HFFc6 (cell line): ENCODE measurements around the gene ACAN. TPM values are rescaled to one million over a fixed set of nuclear protein-coding genes. Genes with fewer than 3 reads are reported as not detected.

Experiments
- DNase-seq: peaks from one replicate; pipeline ENCODE4 v3.0.0-alpha.2; 2018
- H3K27ac Mint-ChIP-seq: 2 replicates; pipeline ENCODE4 v1.8.0; 2020; ENCODE audit warnings: mild to moderate bottlenecking, mixed read lengths
- H3K27me3 Mint-ChIP-seq: 2 replicates; pipeline ENCODE4 v1.8.0; 2021; ENCODE audit warnings: mild to moderate bottlenecking, moderate library complexity, mixed read lengths; ENCODE audit not compliant: insufficient read depth
- H3K36me3 Mint-ChIP-seq: 2 replicates; pipeline ENCODE4 v1.8.0; 2021; ENCODE audit warnings: low read depth, mixed read lengths
- H3K4me1 Mint-ChIP-seq: 2 replicates; pipeline ENCODE4 v1.8.0; 2020; ENCODE audit warnings: low read depth, mixed read lengths
- H3K4me3 Mint-ChIP-seq: 2 replicates; pipeline ENCODE4 v1.8.0; 2020; ENCODE audit warnings: mild to moderate bottlenecking, moderate library complexity, mixed read lengths
- H3K9me3 Mint-ChIP-seq: 2 replicates; pipeline ENCODE4 v1.8.0; 2020; ENCODE audit warnings: mild to moderate bottlenecking, mixed read lengths
- total RNA-seq, 6 experiments: library from RNA; stranded (reverse); fragmentation: NEBNext Ultra II Directional; extraction: Animal tissue kit (Norgen Biotek cat#: 25700); gene quantifications; 2 replicates in 1 of 6; 3 replicates in 5 of 6; pipeline ENCODE4 v1.2.3, GENCODE V29; 2021
- TF ChIP-seq, protein P1 (sequence below): fragments of 200-600 bp; sonication (generic); IDR thresholded peaks from 2 replicates; pipeline ENCODE4 v1.5.0; 2021; ENCODE audit warnings: antibody characterized with exemption, mild to moderate bottlenecking

The ACAN gene
- total RNA-seq, 6 experiments from 2014 or later, result 0.02 to 0.14 (median 0.10) TPM; not detected in 3

DNA sequence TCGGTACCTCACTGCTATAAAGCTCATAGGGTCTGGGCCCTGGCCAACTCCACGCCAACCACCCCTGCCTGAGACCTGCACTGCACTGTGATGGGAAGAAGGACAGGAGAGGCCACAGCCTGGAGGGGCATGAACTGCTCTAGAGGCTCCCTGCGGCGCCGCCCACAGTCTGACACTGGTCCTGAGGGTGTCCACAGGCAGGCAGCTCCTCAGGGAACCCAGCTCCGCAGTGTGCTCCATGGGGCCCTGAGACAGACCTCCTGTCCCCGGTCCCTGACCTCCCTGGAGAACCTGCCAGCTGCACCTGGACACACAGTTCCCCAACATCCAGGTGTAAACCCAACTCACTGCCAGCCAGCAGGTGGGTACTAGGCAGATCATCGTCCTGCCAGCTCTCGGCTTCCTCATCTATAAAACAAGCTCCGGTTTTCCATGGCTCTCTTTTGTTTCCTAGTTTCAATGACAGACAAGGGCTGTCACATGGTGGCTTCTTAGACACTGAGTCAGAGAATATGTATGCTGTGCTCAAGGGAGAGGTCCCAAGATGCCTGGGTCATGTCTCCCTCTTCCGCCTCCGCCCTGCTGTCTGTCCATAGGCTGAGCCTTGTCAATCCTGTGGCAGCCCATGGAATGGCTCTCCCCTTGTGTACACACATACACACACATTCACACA lies 97.2 kb downstream of the ACAN start:
- peaks cover 64% of the 10 kb centered on the region for H3K4me1 Mint-ChIP-seq
- TF ChIP-seq, protein P1, sequence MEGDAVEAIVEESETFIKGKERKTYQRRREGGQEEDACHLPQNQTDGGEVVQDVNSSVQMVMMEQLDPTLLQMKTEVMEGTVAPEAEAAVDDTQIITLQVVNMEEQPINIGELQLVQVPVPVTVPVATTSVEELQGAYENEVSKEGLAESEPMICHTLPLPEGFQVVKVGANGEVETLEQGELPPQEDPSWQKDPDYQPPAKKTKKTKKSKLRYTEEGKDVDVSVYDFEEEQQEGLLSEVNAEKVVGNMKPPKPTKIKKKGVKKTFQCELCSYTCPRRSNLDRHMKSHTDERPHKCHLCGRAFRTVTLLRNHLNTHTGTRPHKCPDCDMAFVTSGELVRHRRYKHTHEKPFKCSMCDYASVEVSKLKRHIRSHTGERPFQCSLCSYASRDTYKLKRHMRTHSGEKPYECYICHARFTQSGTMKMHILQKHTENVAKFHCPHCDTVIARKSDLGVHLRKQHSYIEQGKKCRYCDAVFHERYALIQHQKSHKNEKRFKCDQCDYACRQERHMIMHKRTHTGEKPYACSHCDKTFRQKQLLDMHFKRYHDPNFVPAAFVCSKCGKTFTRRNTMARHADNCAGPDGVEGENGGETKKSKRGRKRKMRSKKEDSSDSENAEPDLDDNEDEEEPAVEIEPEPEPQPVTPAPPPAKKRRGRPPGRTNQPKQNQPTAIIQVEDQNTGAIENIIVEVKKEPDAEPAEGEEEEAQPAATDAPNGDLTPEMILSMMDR, result no peak
- peaks cover 22% of the 10 kb centered on the region for H3K27me3 Mint-ChIP-seq
- H3K27ac Mint-ChIP-seq, result peak overlapping the region; percentile 55
- no peaks in the 10 kb centered on the region for H3K9me3 Mint-ChIP-seq
- H3K36me3 Mint-ChIP-seq, result peaks cover 39% of the 10 kb centered on the region
- H3K4me3 Mint-ChIP-seq, result no peak overlapping the region
- DNase-seq, result peak; percentile 59

GRCh38 chr15:88900982-88901418 lies 97.8 kb downstream of the ACAN start:
- Mint-ChIP-seq H3K27ac (peak overlapping the region; percentile 55), H3K4me1 (peaks cover 65% of the 10 kb centered on the region), H3K27me3 (peaks cover 20% of the 10 kb centered on the region), H3K4me3 (no peak overlapping the region), H3K36me3 (peaks cover 43% of the 10 kb centered on the region), H3K9me3 (no peaks in the 10 kb centered on the region)
- TF ChIP-seq, protein P1, result no peak
- DNase-seq, result no peak

DNA sequence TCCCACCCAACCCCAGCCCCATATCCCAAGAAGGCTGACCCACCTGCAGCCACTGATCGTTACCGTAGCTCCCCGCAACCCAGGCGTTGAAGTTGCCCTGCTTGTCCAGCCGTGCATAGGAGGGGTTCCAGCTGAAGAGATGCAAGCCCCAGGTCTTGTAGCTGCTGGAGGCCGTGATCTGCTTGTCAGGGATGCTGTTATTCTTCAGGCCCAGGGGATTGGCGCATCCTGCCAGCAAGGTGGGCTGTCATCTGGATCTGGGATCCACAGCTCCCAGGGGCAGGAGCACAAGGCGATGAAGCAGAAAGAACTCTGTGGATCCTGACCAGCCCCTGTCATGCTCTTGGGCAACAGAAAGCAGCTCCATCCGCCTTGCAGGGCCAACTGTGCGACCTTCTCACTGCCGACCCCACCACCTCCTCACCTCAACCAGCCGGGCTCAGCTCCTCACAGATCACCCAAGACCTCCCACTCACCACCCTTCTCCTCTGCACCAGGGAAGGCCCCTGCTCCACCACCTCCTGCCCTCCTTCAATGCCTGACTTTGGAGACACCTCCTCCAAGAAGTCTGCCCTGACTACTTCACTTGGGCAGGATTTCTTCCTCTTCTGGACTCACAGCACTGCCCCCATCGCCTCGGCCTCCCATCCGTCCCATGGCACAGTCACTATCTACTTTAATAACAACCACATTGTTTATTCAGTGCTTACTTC lies 98.4 kb downstream of the ACAN start:
- H3K36me3 Mint-ChIP-seq, result peaks cover 48% of the 10 kb centered on the region
- H3K9me3 Mint-ChIP-seq, result no peaks in the 10 kb centered on the region
- H3K27me3 Mint-ChIP-seq, result peaks cover 19% of the 10 kb centered on the region
- DNase-seq, result no peak
- TF ChIP-seq, protein P1, result no peak
- H3K27ac Mint-ChIP-seq, result peak overlapping the region; percentile 44
- H3K4me1 Mint-ChIP-seq, result peaks cover 66% of the 10 kb centered on the region
- H3K4me3 Mint-ChIP-seq, result no peak overlapping the region; the same call in 1 of the 2 replicates

- Mint-ChIP-seq H3K27ac (peak overlapping the region; percentile 44), H3K4me1 (peaks cover 60% of the 10 kb centered on the region), H3K27me3 (peaks cover 16% of the 10 kb centered on the region), H3K36me3 (peaks cover 48% of the 10 kb centered on the region), H3K9me3 (no peaks in the 10 kb centered on the region), H3K4me3 (no peak overlapping the region; the same call in 1 of the 2 replicates)
- DNase-seq, result no peak
- TF ChIP-seq, protein P1, result no peak
Observed at GRCh38 chr15:88902221-88902835, 99.1 kb downstream of the ACAN start.

DNA sequence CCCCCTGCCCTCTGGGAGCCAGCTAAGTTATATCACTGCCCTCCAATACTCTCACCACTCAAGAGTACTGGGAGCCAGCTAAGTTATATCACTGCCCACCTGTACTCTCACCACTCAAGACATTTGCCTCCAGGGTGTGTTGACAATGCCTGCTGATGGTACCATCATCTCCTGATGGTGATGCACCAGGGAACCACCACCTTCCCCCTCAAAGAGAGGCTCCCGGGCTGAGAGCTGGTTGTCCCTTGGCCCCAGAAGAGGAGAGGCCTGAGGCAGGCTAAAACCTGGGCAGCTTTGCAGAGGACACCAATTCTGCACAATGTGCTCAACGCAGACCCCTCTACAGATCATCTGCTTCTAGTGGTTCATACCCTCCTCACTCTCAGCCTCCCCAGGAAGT lies 99.6 kb downstream of the ACAN start:
- peaks cover 45% of the 10 kb centered on the region for H3K36me3 Mint-ChIP-seq
- H3K4me1 Mint-ChIP-seq, result peaks cover 56% of the 10 kb centered on the region
- no peaks in the 10 kb centered on the region for H3K9me3 Mint-ChIP-seq
- no peak for DNase-seq
- H3K4me3 Mint-ChIP-seq, result no peak overlapping the region
- no peak overlapping the region for H3K27ac Mint-ChIP-seq
- TF ChIP-seq, protein P1, result no peak
- peaks cover 11% of the 10 kb centered on the region for H3K27me3 Mint-ChIP-seq
